Measurements from ENCODE around the gene AUH. TPM values are rescaled to one million over a fixed set of nuclear protein-coding genes. Genes with fewer than 3 reads are reported as not detected.

AUH gene
- total and polyA plus RNA-seq, 10 of the 15 experiments (the other 5 are each of a cell fraction or from before 2014, with no cell fraction given): 1.7 to 7.3 (median 4.6) TPM

DNA sequence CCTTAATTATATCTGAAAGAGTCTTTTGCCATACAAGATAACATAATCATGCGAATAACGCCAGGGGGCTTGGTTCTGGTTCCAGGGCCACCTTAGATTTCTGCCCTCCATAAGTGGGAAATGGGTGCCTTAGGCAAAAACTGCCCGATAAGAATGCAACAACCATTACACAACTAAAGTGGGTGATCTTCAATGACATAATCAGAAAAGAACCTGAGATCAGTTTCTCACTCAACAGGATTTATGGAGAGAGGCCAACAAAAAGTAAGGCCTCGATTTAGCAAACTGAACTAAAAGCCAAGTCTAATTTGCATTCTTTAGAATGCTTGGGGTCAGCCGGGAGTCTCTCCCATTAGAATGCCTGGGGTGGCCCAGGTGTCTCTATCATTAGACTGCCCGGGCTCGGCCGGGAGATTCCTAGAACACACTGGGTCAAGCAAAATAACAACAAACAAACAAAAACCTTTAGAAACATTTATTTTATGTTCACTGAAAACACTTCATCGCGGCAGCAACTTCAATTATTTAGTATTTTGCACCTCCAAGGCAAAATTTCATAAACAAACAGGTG is 194.8 kb downstream of the AUH start:
- POLR2A ChIA-PET: no interaction called here
- H3K9ac ChIP-seq (ENCODE audit: control insufficient read depth, insufficient read depth, low read length): no peak overlapping the region

DNA sequence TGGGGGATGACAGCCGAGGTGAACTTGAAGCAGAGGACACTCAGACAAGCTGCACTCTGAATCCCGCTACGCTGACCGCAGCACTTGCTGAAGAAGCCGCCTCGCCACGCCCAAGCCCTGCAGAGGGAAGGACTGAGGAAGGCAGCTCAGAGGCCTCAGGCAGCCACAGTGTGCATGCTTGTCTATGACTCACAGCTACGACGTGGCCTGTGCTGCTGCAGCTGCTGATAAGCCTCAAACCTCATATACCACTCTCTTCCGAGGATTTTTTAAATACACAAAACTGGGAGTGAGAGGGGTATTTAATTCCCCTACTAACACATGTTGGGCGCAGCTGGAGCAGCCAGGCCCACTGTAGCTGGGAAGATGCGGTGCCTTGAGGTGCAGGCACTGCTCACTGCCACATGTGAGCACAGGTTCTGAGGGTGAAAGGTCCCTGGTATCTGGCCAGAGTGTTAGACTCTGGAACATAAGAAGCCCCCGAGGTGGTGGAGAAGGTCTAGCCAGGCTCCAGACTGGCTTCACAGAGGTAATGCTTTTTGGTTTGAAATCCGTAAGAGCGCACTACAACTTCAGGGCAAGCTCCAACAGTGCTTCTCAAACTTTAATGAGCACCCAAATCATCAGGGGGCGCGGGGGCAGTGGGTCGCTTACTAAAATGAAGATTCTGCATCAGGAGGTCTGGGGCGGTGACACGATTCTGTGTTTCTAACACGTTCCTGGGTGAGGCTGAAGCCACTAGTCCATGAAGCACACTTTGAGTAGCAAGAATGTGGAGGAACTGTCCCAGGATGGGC is 196.8 kb downstream of the AUH start:
- peak; percentile 57 for ATAC-seq
- peaks cover 1 to 6% of the 10 kb centered on the region in 2 experiments; a peak in 2 of 4 replicates for H3K27me3 ChIP-seq (replicated peaks in 1 of 2; ENCODE audit: control insufficient read depth in 2 of 2, insufficient read depth in 2 of 2, low read length in 1 of 2)
- CTCF ChIA-PET: interaction anchor here (1.3 to 1.9 kb wide), 2 partner anchors 12 to 13 kb away, joined by 3 to 5 read pairs; no protein-coding TSS in a partner anchor
- POLR2A ChIA-PET: interaction anchor here (0.5 kb wide), 1 partner anchor 57 kb away, joined by 5 read pairs; no protein-coding TSS in a partner anchor
- intact Hi-C loops (cut with micrococcal nuclease; ENCODE audit: unreplicated experiment): no loop called here
- H3K4me2 ChIP-seq (ENCODE audit: control insufficient read depth, insufficient read depth): no peak overlapping the region
- H3K9me3 ChIP-seq (replicated peaks; ENCODE audit: control insufficient read depth, insufficient read depth, low read length): peaks cover 2% of the 10 kb centered on the region; the same call in 2 of the 3 replicates
- no TSS peak for BruUV-seq (replicated peaks)
- no peak overlapping the region for H3K9ac ChIP-seq (ENCODE audit: control insufficient read depth, insufficient read depth, low read length)
- H4K20me1 ChIP-seq (ENCODE audit: control insufficient read depth, insufficient read depth): no peaks in the 10 kb centered on the region
- no peak for FAIRE-seq
- H2AFZ ChIP-seq (ENCODE audit: control insufficient read depth, low read depth, low read length): no peak overlapping the region
- no peak for TF ChIP-seq BCL11A (IDR thresholded peaks at IDR 0.05; ENCODE audit: low read depth, low read length)
- TF ChIP-seq RUNX3 (IDR thresholded peaks at IDR 0.05; ENCODE audit: low read length): peak; percentile 61; the same call in 1 of the 2 replicates
- TF ChIP-seq SMAD5 (IDR thresholded peaks at IDR 0.05; ENCODE audit: low read depth): no peak
- RAD21 ChIA-PET (ENCODE audit: unreplicated experiment): interaction anchor here (1.2 to 1.7 kb wide), 2 partner anchors 14 to 261 kb away, joined by 3 to 5 read pairs; no protein-coding TSS in a partner anchor
- H3K36me3 ChIP-seq (ENCODE audit: control insufficient read depth in 2 of 2, insufficient read depth in 2 of 2, low read length in 1 of 2): no peaks in the 10 kb centered on the region
- in situ Hi-C loops (cut with MboI): no loop called here
- WGBS (ENCODE audit: insufficient coverage, insufficient replicate concordance, low lambda C conversion rate, missing lambda C conversion rate): 42% methylated on average over 21 of the region's 21 CpGs
- no peak overlapping the region for H3K4me3 ChIP-seq
- H3K27ac ChIP-seq (ENCODE audit: control insufficient read depth, insufficient read depth): no peak overlapping the region
- H3K4me1 ChIP-seq (ENCODE audit: control insufficient read depth, insufficient read depth, low read length): peaks cover 27% of the 10 kb centered on the region
- DNase-seq (ENCODE audit: low read depth, low spot score): no peak
- SMC1A ChIA-PET (ENCODE audit: uncharacterized antibody, unreplicated experiment): interaction anchor here (1.4 kb wide), 1 partner anchor 36 kb away, joined by 4 read pairs; no protein-coding TSS in a partner anchor
- H3K79me2 ChIP-seq (ENCODE audit: control insufficient read depth, insufficient read depth, low read length): no peaks in the 10 kb centered on the region

More for the DNA sequence above, 194.8 kb downstream of the AUH start:
- DNase-seq (ENCODE audit: low read depth, low spot score): no peak
- H3K4me2 ChIP-seq (ENCODE audit: control insufficient read depth, insufficient read depth): no peak overlapping the region
- no peaks in the 10 kb centered on the region for H4K20me1 ChIP-seq (ENCODE audit: control insufficient read depth, insufficient read depth)
- H2AFZ ChIP-seq (ENCODE audit: control insufficient read depth, low read depth, low read length): no peak overlapping the region
- no peak overlapping the region for H3K4me3 ChIP-seq
- H3K27me3 ChIP-seq (replicated peaks in 1 of 2; ENCODE audit: control insufficient read depth in 2 of 2, insufficient read depth in 2 of 2, low read length in 1 of 2): peaks cover 1 to 3% of the 10 kb centered on the region in 2 experiments; a peak in 2 of 4 replicates
- no peak for FAIRE-seq
- no peak for ATAC-seq
- BruUV-seq (replicated peaks): no TSS peak
- H3K79me2 ChIP-seq (ENCODE audit: control insufficient read depth, insufficient read depth, low read length): no peaks in the 10 kb centered on the region
- SMC1A ChIA-PET (ENCODE audit: uncharacterized antibody, unreplicated experiment): no interaction called here
- RAD21 ChIA-PET (ENCODE audit: unreplicated experiment): no interaction called here
- intact Hi-C loops (cut with micrococcal nuclease; ENCODE audit: unreplicated experiment) (no loop called here), in situ Hi-C loops (cut with MboI) (no loop called here)
- H3K4me1 ChIP-seq (ENCODE audit: control insufficient read depth, insufficient read depth, low read length): peaks cover 27% of the 10 kb centered on the region
- 75% methylated on average over 10 of the region's 10 CpGs for WGBS (ENCODE audit: insufficient coverage, insufficient replicate concordance, low lambda C conversion rate, missing lambda C conversion rate)
- CTCF ChIA-PET: no interaction called here
- H3K36me3 ChIP-seq (ENCODE audit: control insufficient read depth in 2 of 2, insufficient read depth in 2 of 2, low read length in 1 of 2): no peaks in the 10 kb centered on the region
- TF ChIP-seq GATAD2B (conservative IDR thresholded peaks at IDR 0.05; ENCODE audit: low read depth) (no peak), SP1 (IDR thresholded peaks at IDR 0.05; ENCODE audit: low read depth, low read length) (no peak)
- TF ChIP-seq, protein P1, sequence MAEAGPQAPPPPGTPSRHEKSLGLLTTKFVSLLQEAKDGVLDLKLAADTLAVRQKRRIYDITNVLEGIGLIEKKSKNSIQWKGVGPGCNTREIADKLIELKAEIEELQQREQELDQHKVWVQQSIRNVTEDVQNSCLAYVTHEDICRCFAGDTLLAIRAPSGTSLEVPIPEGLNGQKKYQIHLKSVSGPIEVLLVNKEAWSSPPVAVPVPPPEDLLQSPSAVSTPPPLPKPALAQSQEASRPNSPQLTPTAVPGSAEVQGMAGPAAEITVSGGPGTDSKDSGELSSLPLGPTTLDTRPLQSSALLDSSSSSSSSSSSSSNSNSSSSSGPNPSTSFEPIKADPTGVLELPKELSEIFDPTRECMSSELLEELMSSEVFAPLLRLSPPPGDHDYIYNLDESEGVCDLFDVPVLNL (IDR thresholded peaks at IDR 0.05; ENCODE audit: low read depth, low read length): no peak
- no peak overlapping the region for H3K27ac ChIP-seq (ENCODE audit: control insufficient read depth, insufficient read depth)
- H3K9me3 ChIP-seq (replicated peaks; ENCODE audit: control insufficient read depth, insufficient read depth, low read length): peaks cover 6% of the 10 kb centered on the region; the same call in 2 of the 3 replicates
